Endothelial cell of umbilical vein (primary cell): ENCODE measurements around the gene EXOC6B. TPM values are rescaled to one million over a fixed set of nuclear protein-coding genes. Genes with fewer than 3 reads are reported as not detected.

Source experiments
- BruUV-seq: library from RNA; stranded (reverse); fragments of 400-500 nt; replicated peaks from 2 replicates; lab custom pipeline; 2021; lab: Mats Ljungman, UMichigan
- CTCF ChIA-PET: fragments of 300-600, 350-600 bp; sonication (Branson Sonifier 250); formaldehyde crosslinking; loops from one replicate; lab custom pipeline; 2021; ENCODE audit warnings: antibody characterized with exemption, inconsistent platforms; lab: Charles Lee
- POLR2A ChIA-PET: fragments of 300-600, 350-600 bp; sonication (Branson Sonifier 250); formaldehyde crosslinking; loops from one replicate; lab custom pipeline; 2021; ENCODE audit warnings: antibody characterized with exemption, inconsistent platforms; lab: Charles Lee
- DNase-seq: peaks from one replicate; pipeline ENCODE4 v3.0.0-alpha.2; 2011; ENCODE audit warnings: low read depth, low spot score
- FAIRE-seq: peaks from 2 replicates; lab custom pipeline; 2011; peaks lifted over from hg19 to GRCh38; lab: Jason Lieb, UNC
- H2AFZ ChIP-seq: 2 replicates; pipeline ENCODE4 v1.6.0; 2012; ENCODE audit warnings: low read depth, low read length, control low read depth, inconsistent platforms
- H3K27ac ChIP-seq: 2 replicates; pipeline ENCODE4 v1.5.1; 2011; ENCODE audit warnings: low read depth, mild to moderate bottlenecking, control low read depth, low read length, moderate library complexity; ENCODE audit not compliant: insufficient read depth
- H3K27me3 ChIP-seq, 2 experiments: 2 replicates each; pipeline versions ENCODE4 v1.6.0 to v1.6.1; 2011; ENCODE audit warnings: low read length in 2 of 2, mixed read lengths in 1 of 2; ENCODE audit not compliant: control insufficient read depth in 2 of 2, insufficient read depth in 2 of 2
- H3K36me3 ChIP-seq, 2 experiments: 2 replicates in 1 of 2; 3 replicates in 1 of 2; pipeline ENCODE4 v1.5.1; 2011; ENCODE audit warnings: low read length in 2 of 2, mild to moderate bottlenecking in 1 of 2, moderate library complexity in 1 of 2; ENCODE audit not compliant: control insufficient read depth in 2 of 2, insufficient read depth in 2 of 2; ENCODE audit errors: extremely low read depth in 1 of 2
- H3K4me1 ChIP-seq: 3 replicates; pipeline ENCODE4 v1.5.1; 2011; ENCODE audit warnings: mild to moderate bottlenecking, low read length; ENCODE audit not compliant: control insufficient read depth, insufficient read depth; ENCODE audit errors: extremely low read depth
- H3K4me2 ChIP-seq: 2 replicates; pipeline ENCODE4 v1.6.1; 2011; ENCODE audit warnings: low read length, control low read depth, mixed read lengths; ENCODE audit not compliant: insufficient read depth
- H3K4me3 ChIP-seq, 3 experiments: fragments of 200-600 bp in 1 of 3; sonication (generic), shearing (Covaris generic) in 1 of 3; replicated peaks in 1 of 3; 2 replicates each; pipeline ENCODE4 v1.5.1; 2011 to 2016; ENCODE audit warnings: control low read depth in 3 of 3, low read length in 3 of 3, mild to moderate bottlenecking in 2 of 3, inconsistent platforms in 1 of 3, low read depth in 1 of 3, moderate library complexity in 1 of 3; ENCODE audit not compliant: insufficient read depth in 1 of 3
- H3K79me2 ChIP-seq: 2 replicates; pipeline ENCODE4 v1.6.0; 2012; ENCODE audit warnings: low read length, inconsistent platforms; ENCODE audit not compliant: control insufficient read depth, insufficient read depth
- H3K9ac ChIP-seq: replicated peaks from 2 replicates; pipeline ENCODE3; 2011; ENCODE audit warnings: low read length, control low read depth; ENCODE audit not compliant: insufficient read depth; ENCODE audit errors: extremely low read depth
- H3K9me1 ChIP-seq: replicated peaks from 3 replicates; pipeline ENCODE4 v1.6.0; 2011; ENCODE audit warnings: mild to moderate bottlenecking, low read length; ENCODE audit not compliant: control insufficient read depth, insufficient read depth; ENCODE audit errors: extremely low read depth
- H3K9me3 ChIP-seq: replicated peaks from 2 replicates; pipeline ENCODE4 v1.5.1; 2012; ENCODE audit warnings: low read length, inconsistent platforms; ENCODE audit not compliant: control insufficient read depth, insufficient read depth
- H4K20me1 ChIP-seq: replicated peaks from 2 replicates; pipeline ENCODE3; 2011; ENCODE audit warnings: mild to moderate bottlenecking, low read length; ENCODE audit not compliant: control insufficient read depth, insufficient read depth; ENCODE audit errors: extremely low read depth
- CTCF ChIP-seq, 2 donors: IDR thresholded peaks; 1 replicate in 1 of 2; 2 replicates in 1 of 2; pipeline ENCODE4 v1.5.1; 2011; ENCODE audit warnings: low read length in 2 of 2, mild to moderate bottlenecking in 2 of 2, moderate library complexity in 2 of 2, control low read depth in 1 of 2, inconsistent platforms in 1 of 2, low read depth in 1 of 2; ENCODE audit not compliant: insufficient read depth in 1 of 2; ENCODE audit errors: extremely low read depth in 1 of 2
- EZH2 ChIP-seq: IDR thresholded peaks from 2 replicates; pipeline ENCODE4 v1.6.1; 2012; ENCODE audit warnings: borderline replicate concordance, low read depth, mild to moderate bottlenecking, moderate library complexity, low read length, inconsistent platforms; ENCODE audit not compliant: severe bottlenecking
- FOS ChIP-seq: IDR thresholded peaks from 2 replicates; pipeline ENCODE4 v1.6.1; 2011; ENCODE audit warnings: mild to moderate bottlenecking, low read length, moderate library complexity, borderline replicate concordance; ENCODE audit not compliant: insufficient read depth
- GATA2 ChIP-seq: IDR thresholded peaks from 2 replicates; pipeline ENCODE4 v1.7.0; 2011; ENCODE audit warnings: low read depth, mild to moderate bottlenecking, moderate library complexity, mixed read lengths, low read length; ENCODE audit not compliant: insufficient read length, insufficient read depth
- JUN ChIP-seq: IDR thresholded peaks from 2 replicates; pipeline ENCODE4 v1.6.1; 2011; ENCODE audit warnings: borderline replicate concordance, low read depth; ENCODE audit not compliant: insufficient read length, insufficient read depth
- MYC ChIP-seq: IDR thresholded peaks from one replicate; pipeline ENCODE4 v1.6.1; 2011; ENCODE audit warnings: mild to moderate bottlenecking, low read depth, low read length
- POLR2A ChIP-seq: IDR thresholded peaks from 2 replicates; pipeline ENCODE4 v1.6.1; 2012; ENCODE audit warnings: low read depth, mild to moderate bottlenecking, control low read depth, low read length
- POLR2AphosphoS5 ChIP-seq: IDR thresholded peaks from 2 replicates; pipeline ENCODE4 v1.6.1; 2012; ENCODE audit warnings: low read depth, mild to moderate bottlenecking, control low read depth, low read length, moderate library complexity; ENCODE audit not compliant: insufficient read depth
- dilution Hi-C: fragments of 300-500 bp; cut with MboI; formaldehyde crosslinking; loops from one replicate; pipeline ENCODE4 v1.15.0; 2019; ENCODE audit warnings: low sequenced_read_pairs; ENCODE audit not compliant: extremely low pct_ligation_motif_present
- intact Hi-C: fragments of 100-400 bp; cut with micrococcal nuclease; formaldehyde crosslinking; loops from one replicate; pipeline ENCODE4 v1.10.0; 2022
- polyA plus RNA-seq, 4 experiments: library from polyadenylated mRNA; depleted of rRNA in 3 of 4; stranded (reverse) in 3 of 4; unstranded in 1 of 4; fragments of >200 nt; gene quantifications; 2 replicates each; pipeline versions ENCODE4 v1.2.1 to v1.2.3, GENCODE V29; 2011 to 2012; ENCODE audit warnings: missing spikeins in 1 of 4
- total RNA-seq: library from RNA; stranded (reverse); gene quantifications from 2 replicates; pipeline ENCODE4 v1.2.3, GENCODE V29; 2021
- TF ChIP-seq, protein P1 (sequence below): IDR thresholded peaks from 2 replicates; pipeline ENCODE4 v1.6.1; 2011; ENCODE audit not compliant: insufficient read depth, insufficient read length

The EXOC6B gene
- total and polyA plus RNA-seq, 2 donors (not counting 3 experiments of a cell fraction or from before 2014, with no cell fraction given): 10.8 to 34.8 TPM

GRCh38 chr2:72270556-72271275, 555.1 kb downstream of the EXOC6B start:
- TF ChIP-seq, protein P1, sequence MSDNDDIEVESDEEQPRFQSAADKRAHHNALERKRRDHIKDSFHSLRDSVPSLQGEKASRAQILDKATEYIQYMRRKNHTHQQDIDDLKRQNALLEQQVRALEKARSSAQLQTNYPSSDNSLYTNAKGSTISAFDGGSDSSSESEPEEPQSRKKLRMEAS: no peak
- TF ChIP-seq CTCF (IDR thresholded peaks at IDR 0.05; ENCODE audit: extremely low read depth in 1 of 2, insufficient read depth in 1 of 2, low read depth in 1 of 2, low read length in 2 of 2) (no peak), FOS (no peak), EZH2 (no peak), POLR2A (no peak), GATA2 (no peak), JUN (no peak), MYC (no peak), POLR2AphosphoS5 (no peak)
- H3K9ac ChIP-seq: no peak overlapping the region
- H3K4me1 ChIP-seq: peaks cover 6% of the 10 kb centered on the region
- no peak for FAIRE-seq
- H3K27ac ChIP-seq: no peak overlapping the region
- intact Hi-C loops (no loop called here), dilution Hi-C loops (no loop called here)
- no peaks in the 10 kb centered on the region for H3K27me3 ChIP-seq
- no peaks in the 10 kb centered on the region for H3K9me1 ChIP-seq
- no peaks in the 10 kb centered on the region for H3K9me3 ChIP-seq
- H2AFZ ChIP-seq: no peak overlapping the region
- no peak overlapping the region for H3K4me3 ChIP-seq
- H3K79me2 ChIP-seq: no peaks in the 10 kb centered on the region
- no peaks in the 10 kb centered on the region for H3K36me3 ChIP-seq
- ChIA-PET POLR2A (no interaction called here), CTCF (no interaction called here)
- BruUV-seq: no TSS peak
- H3K4me2 ChIP-seq: no peak overlapping the region
- DNase-seq: no peak
- H4K20me1 ChIP-seq: no peaks in the 10 kb centered on the region
